HG03066 (cell line): ENCODE measurements around the gene L3MBTL2.

Source experiments
- ATAC-seq: cut with Tn5 transposase; IDR thresholded peaks from one replicate; pipeline ENCODE4 v1.9.1; 2021; ENCODE audit warnings: low read depth; ENCODE audit not compliant: unreplicated experiment

The L3MBTL2 gene

DNA sequence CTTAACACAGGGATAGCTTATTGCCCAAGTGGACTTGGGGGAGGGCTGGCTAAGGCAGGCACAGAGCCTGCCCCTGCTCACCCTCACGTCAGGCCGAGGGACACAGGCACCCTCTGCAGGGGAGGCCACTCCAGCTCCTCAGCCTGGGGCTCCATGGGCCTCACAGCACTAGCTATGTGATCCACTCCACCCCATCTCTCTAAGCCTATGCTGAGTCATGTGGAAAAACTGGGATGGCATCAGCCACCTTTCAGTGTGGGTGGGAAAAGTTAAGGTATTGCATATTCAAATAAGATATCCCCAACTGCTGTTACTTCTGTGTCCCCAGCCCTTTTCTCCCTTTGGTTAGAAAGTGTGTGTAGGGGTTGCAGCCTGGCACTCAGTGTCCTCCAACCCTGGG lies 58.6 kb downstream of the L3MBTL2 start:
- no peak for ATAC-seq

DNA sequence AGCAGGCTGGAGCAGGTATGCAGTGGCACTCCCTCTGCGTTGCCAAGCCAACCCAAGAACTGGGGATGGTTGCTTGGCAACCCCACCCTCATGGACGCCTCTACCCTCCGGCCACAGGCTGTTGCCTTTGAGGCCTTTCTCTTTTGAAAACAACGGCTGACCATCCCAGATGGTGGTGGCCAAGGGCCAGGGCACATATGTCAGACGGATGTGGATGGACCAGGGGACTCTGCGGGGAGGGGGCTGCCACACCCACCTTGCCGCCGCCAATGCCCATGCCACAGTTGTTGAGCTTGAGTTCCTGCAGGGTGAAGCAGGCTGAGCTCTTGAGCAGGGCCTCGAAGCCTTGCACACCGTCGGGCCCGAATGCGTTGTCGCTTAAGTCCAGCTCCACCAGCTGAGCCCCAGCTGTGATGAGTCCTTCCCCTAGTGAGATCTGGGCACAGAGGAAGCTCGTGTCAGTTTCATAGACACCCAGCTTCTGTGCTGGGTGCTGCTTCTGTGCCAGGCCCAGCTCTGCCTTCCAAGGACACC lies 59.4 kb downstream of the L3MBTL2 start:
- no peak for ATAC-seq

DNA sequence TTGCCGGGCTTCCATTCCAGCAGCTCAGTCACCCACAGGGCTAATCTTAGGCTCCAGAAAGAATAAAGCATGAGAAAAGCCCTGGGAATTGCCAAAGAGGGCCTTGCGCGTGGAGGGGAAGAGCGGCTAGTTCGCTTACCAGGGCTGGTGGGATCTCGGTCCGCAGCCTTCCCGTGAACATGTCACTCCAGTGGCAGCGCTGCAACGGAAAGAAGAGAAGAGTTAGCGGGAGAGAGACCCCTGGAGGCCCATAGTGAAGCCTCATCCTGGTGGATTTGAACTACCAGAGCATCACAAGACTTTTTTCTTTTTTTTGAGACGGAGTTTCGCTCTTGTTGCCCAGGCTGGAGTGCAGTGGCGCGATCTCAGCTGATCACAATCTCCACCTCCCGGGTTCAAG lies 62.8 kb downstream of the L3MBTL2 start:
- no peak for ATAC-seq

DNA sequence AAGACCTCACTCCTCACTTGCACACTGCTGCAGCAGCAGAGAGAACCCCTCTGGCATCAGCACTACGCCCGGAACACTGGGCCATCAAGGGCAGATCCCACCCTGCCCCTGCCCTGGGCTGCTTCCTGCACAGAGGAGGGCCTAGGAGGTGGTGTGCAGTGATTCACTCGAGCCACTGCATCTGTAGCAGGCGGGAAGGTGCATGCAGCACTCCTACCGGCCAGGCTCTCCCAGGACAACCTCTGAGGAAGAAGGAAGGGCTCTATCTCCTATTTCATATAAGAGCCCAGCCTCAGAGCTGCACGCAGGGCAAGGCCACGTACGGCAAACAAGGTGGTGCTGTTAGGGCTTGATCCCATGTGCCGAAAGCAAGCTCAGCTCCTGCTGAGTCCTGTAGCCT lies 66.7 kb downstream of the L3MBTL2 start:
- ATAC-seq = no peak

DNA sequence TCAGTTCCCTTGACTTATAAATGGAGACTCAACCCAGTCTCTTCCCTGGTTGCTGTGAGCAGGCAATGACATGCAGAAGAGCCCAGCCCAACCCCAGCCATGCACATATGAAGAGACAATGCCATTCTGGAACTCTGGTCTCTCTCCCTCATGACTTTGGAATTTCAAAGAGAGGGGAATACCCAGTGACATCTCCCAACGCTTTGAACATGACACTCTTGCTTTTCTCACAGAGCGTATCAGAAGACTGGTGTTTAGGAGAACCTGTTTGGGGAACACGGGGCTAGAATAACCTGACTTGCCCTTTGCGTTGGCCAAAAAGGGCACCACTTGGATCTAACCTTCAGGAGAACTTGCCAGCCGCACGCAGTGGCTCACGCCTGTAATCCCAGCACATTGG lies 68.0 kb downstream of the L3MBTL2 start:
- ATAC-seq = no peak

DNA sequence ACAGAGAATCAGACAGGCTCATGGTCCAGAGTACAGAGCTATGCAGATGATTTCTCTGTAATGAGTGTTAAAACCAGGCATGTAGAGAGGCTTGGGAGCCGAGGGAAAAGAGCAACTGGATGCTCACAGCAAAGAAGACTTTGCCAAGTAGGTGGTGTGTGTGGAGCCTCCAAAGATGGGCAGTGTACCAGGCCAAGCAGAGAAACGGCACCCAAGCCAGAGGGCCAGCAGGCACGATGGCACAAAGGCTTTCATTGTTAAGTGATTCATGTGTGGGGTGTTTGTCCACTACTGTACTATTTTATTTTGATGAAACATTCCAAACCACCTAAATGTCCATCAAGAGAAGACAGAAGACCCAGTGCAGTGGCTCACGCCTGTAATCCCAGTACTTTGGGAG lies 69.7 kb downstream of the L3MBTL2 start:
- no peak for ATAC-seq

DNA sequence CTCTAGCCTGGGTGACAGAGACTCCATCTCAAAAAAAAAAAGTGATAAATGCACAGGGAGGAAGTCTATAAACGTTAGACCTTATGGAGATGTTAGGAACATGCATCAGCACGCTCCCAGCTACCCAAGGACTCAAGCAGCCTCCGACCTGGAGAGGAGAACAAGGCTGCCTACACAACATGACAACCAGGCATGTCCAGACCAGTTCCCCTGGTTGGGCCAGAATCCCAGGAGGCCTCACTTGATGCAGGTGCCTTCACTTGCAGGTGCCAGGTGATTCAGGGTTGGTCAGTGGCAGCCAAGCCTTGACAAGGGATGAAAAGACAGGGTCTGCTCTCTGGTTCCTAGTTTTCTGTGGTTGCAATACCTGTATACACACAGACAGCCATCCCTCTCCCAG lies 75.0 kb downstream of the L3MBTL2 start:
- ATAC-seq = no peak

DNA sequence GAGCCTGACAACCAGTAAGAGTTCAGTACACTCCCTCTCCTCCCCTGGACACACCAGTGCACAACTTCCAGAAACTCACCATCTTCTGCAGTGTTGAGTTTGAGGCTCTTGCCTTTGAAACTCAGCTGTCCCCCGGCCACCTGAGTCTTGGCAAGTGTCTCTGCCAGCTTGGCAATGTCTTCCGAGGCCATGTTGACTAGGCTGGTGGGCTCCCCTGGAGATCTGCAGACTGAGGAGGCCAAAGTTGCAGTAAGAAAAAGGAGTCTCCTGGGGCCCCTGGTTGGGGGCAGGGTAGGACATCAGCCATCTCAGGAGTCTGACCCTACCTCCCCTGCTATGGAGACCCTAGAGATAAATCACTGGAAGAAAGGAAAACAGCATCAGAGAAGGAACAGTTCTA lies 75.7 kb downstream of the L3MBTL2 start:
- no peak for ATAC-seq
